Measurements from ENCODE around the gene GRIN3A. TPM values are rescaled to one million over a fixed set of nuclear protein-coding genes. Genes with fewer than 3 reads are reported as not detected.
A peak's percentile ranks its signal among the peaks of the same experiment; 100 is the strongest.
"Not testable (repeated sequence)": the region's sequence is repeated elsewhere in the genome, so short reads cannot be mapped to it uniquely, and the experiment has no call there.

GRIN3A gene
- total RNA-seq, 2 donors from 2014 or later, result 0.80 to 1.5 TPM

DNA sequence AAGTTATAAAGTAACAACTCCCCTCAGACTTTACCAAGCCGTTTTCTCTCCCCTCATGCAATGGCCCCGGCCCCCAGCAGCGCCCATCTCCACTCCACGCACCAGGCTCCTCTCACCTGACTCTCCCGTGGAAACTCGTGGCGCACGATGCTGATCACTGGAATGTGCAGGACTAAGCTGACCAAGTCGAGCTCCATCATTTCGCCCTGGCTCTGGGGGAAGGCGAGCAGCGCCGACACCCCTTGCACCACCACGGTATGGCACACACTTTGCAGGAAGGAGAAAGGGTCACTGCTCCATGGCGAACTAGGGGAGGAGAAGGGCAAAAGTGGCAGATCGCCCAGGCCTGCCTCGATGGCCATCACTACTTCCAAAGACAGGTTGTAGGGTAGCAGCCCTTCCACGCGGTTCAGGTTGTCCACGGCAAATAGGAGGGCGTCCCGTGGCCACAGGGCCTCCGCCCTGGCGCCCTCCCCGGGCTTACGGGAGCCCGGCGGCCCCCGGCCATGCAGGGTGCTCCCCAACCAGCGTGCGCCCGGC is 1.2 kb downstream of the GRIN3A start:
- no peak overlapping the region for H3K27ac ChIP-seq
- no peaks in the 10 kb centered on the region for H3K36me3 ChIP-seq
- peak overlapping the region in 1 of 2 donors; percentile 20 for H3K4me3 ChIP-seq
- intact Hi-C loops (cut with DNase I), result loop anchor here (10.0 kb wide), 1 partner anchor 132 kb away; no protein-coding TSS in a partner anchor
- 17% methylated on average over 21 of the region's 32 CpGs for WGBS
- no peaks in the 10 kb centered on the region for H3K4me1 ChIP-seq (replicated peaks)
- H3K27me3 ChIP-seq (replicated peaks; ENCODE audit: insufficient read depth), result peaks cover 14% of the 10 kb centered on the region
- TF ChIP-seq, protein P1, sequence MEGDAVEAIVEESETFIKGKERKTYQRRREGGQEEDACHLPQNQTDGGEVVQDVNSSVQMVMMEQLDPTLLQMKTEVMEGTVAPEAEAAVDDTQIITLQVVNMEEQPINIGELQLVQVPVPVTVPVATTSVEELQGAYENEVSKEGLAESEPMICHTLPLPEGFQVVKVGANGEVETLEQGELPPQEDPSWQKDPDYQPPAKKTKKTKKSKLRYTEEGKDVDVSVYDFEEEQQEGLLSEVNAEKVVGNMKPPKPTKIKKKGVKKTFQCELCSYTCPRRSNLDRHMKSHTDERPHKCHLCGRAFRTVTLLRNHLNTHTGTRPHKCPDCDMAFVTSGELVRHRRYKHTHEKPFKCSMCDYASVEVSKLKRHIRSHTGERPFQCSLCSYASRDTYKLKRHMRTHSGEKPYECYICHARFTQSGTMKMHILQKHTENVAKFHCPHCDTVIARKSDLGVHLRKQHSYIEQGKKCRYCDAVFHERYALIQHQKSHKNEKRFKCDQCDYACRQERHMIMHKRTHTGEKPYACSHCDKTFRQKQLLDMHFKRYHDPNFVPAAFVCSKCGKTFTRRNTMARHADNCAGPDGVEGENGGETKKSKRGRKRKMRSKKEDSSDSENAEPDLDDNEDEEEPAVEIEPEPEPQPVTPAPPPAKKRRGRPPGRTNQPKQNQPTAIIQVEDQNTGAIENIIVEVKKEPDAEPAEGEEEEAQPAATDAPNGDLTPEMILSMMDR (IDR thresholded peaks at IDR 0.05), result no peak
- TF ChIP-seq POLR2AphosphoS5 (IDR thresholded peaks at IDR 0.05) (no peak), POLR2A (IDR thresholded peaks at IDR 0.05) (no peak)
- H3K9me3 ChIP-seq, result no peaks in the 10 kb centered on the region
- no peak for DNase-seq (ENCODE audit: low spot score)

DNA sequence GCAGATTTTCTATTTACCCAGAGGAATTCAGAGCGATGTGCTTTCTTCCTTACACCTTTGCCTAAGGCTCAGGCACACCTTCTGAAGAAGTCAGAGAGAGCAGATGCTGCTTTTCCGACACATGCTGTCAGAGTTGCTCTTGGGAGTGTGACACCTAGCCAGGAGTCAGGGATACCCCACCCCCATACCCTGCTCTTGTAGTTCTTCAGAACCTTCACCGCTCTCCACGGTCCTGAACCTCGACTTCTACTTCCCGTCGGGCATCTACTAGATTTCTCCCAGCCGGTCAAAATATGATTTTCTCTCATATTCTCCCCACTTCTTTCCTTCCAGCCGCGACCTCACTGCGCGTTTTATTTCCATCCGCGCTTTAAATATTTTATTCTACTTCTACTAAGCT is 1.7 kb downstream of the GRIN3A start:
- Histone ChIP-seq H3K27me3 (replicated peaks; ENCODE audit: insufficient read depth) (peaks cover 14% of the 10 kb centered on the region), H3K4me3 (no peak overlapping the region), H3K9me3 (no peaks in the 10 kb centered on the region), H3K36me3 (no peaks in the 10 kb centered on the region), H3K27ac (no peak overlapping the region), H3K4me1 (replicated peaks) (no peaks in the 10 kb centered on the region)
- WGBS, result 8% methylated on average over 14 of the region's 14 CpGs
- no peak for DNase-seq (ENCODE audit: low spot score)
- TF ChIP-seq POLR2A (IDR thresholded peaks at IDR 0.05), result no peak
- TF ChIP-seq, protein P1 (IDR thresholded peaks at IDR 0.05), result no peak
- no peak for TF ChIP-seq POLR2AphosphoS5 (IDR thresholded peaks at IDR 0.05)
- intact Hi-C loops (cut with DNase I), result loop anchor here (10.0 kb wide), 1 partner anchor 132 kb away; no protein-coding TSS in a partner anchor

DNA sequence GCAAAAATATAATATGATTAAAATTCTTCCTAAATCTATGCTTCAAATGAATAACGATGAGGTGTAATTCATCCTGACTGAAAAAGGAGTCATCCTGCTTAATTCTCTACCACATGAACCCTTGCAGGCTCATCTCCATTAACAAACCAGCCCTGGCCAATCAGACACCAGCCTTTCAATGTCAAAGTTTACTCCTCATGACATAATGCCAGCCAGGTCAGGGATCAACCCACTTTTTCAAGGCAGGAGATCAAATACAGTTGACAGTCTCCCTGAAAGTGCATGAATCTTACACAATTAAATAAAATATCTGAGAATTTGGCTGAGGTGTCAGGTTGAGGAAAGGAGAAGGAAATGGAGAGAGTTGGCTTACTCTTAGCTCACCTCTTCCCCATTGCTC is 7.0 kb downstream of the GRIN3A start:
- Histone ChIP-seq H3K4me1 (replicated peaks) (no peaks in the 10 kb centered on the region), H3K4me3 (no peak overlapping the region), H3K27ac (no peak overlapping the region), H3K27me3 (replicated peaks; ENCODE audit: insufficient read depth) (peaks cover 2% of the 10 kb centered on the region), H3K9me3 (no peaks in the 10 kb centered on the region), H3K36me3 (no peaks in the 10 kb centered on the region)
- 47% methylated on average over 1 of the region's 1 CpG for WGBS
- no peak for DNase-seq (ENCODE audit: low spot score)
- TF ChIP-seq, protein P1 (IDR thresholded peaks at IDR 0.05), result no peak
- no peak for TF ChIP-seq POLR2AphosphoS5 (IDR thresholded peaks at IDR 0.05)
- no peak for TF ChIP-seq POLR2A (IDR thresholded peaks at IDR 0.05)
- intact Hi-C loops (cut with DNase I), result loop anchor here (10.0 kb wide), 1 partner anchor 127 kb away; no protein-coding TSS in a partner anchor

DNA sequence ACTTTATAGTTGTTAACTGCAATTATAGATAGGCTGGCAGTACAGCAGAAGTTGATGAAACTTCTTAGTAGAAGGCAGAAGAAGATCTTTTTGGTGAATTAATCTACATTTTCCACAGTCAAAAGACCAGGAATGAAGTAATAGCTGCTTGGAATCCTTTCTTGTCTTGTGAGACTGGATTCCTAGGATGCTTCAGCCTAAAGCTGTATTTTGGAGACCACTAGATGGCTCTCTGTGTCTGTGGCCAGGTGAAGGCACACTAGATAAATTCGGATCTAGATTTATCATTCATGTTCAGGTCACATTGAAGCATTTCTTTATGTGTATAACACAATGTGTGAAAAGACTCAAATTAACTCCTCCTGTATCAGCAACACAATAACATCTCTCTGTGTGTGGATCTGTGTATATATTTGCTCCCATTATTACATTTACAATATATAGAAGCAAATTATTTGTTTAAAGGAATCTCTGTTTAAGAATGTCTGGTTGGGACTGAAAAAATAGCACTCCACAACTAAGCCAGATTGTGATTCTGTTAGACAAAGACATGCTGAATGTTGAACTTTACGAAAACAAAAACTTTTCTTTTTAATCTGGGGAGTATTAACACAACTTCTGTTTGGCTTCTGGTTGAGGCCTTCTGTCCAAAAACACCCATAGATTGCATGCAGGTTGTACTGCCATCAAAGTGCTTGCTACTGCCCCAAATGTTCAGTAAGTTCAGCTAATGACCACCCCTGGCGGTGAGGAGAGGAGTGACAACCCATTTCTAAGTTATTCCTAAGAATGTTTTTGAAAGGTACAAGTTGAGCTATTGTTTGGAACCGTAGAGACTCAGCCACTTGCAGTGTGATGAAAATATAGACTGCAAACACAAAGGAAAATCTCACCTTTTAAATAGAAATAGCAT is 10.6 kb downstream of the GRIN3A start:
- no peak overlapping the region for H3K27ac ChIP-seq
- H3K4me3 ChIP-seq, result no peak overlapping the region
- no peaks in the 10 kb centered on the region for H3K36me3 ChIP-seq
- TF ChIP-seq, protein P1 (IDR thresholded peaks at IDR 0.05), result peak in 2 of 4 experiments; percentile 22 to 29
- TF ChIP-seq POLR2A (IDR thresholded peaks at IDR 0.05), result no peak
- 41% methylated on average over 4 of the region's 4 CpGs for WGBS
- no peaks in the 10 kb centered on the region for H3K9me3 ChIP-seq
- no peaks in the 10 kb centered on the region for H3K4me1 ChIP-seq (replicated peaks)
- H3K27me3 ChIP-seq (replicated peaks; ENCODE audit: insufficient read depth), result no peaks in the 10 kb centered on the region
- DNase-seq (ENCODE audit: low spot score), result no peak
- intact Hi-C loops (cut with DNase I), result no loop called here

DNA sequence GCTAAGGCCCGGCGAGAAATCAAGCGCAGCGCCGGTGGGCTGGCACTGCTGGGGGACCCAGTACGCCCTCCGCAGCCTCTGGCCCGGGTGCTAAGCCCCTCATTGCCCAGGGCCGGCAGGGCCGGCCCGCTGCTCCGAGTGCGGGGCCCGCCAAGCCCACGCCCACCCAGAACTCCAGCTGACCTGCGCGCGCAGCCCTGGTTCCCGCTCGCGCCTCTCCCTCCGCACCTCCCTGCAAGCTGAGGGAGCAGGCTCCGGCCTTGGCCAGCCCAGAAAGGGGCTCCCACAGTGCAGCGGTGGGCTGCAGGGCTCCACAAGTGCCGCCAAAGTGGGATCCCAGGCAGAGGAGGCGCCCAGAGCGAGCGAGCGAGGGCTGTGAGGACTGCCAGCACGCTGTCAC is 14.2 kb downstream of the GRIN3A start:
- intact Hi-C loops (cut with DNase I), result not testable (repeated sequence)

More for the DNA sequence above, 14.2 kb downstream of the GRIN3A start:
- not testable (repeated sequence) for DNase-seq (ENCODE audit: low spot score); H3K27me3 ChIP-seq (replicated peaks; ENCODE audit: insufficient read depth); H3K36me3 ChIP-seq; H3K9me3 ChIP-seq; H3K4me3 ChIP-seq; H3K27ac ChIP-seq; H3K4me1 ChIP-seq (replicated peaks)
- WGBS, result over 99% methylated on average over 21 of the region's 30 CpGs
